Natural killer cell (primary cell): ENCODE data around the gene LHPP. TPM values are rescaled to one million over a fixed set of nuclear protein-coding genes. Genes with fewer than 3 reads are reported as not detected.

Experiments
- ATAC-seq, 3 donors: fragments of 150-1000 bp in 2 of 3; fragments of 200-7000 bp in 1 of 3; cut with Tn5 transposase; 1 replicate in 1 of 3; 2 replicates in 2 of 3; pipeline ENCODE4 v1.10.0; 2021; ENCODE audit warnings: mild to moderate bottlenecking in 2 of 3, moderate library complexity in 2 of 3
- DNase-seq, 2 donors: peaks; one replicate each; pipeline versions ENCODE4 v3.0.0 to v3.0.0-alpha.2; 2013 to 2021; ENCODE audit warnings: mixed read lengths in 1 of 2
- H3K27ac ChIP-seq: one replicate; pipeline ENCODE4 v1.5.1; 2013; ENCODE audit warnings: mild to moderate bottlenecking, low read length
- H3K27me3 ChIP-seq: one replicate; pipeline ENCODE4 v1.6.1; 2013; ENCODE audit warnings: low read length; ENCODE audit not compliant: control insufficient read depth, insufficient read depth
- H3K36me3 ChIP-seq: one replicate; pipeline ENCODE4 v1.6.1; 2013; ENCODE audit warnings: low read length; ENCODE audit not compliant: control insufficient read depth, insufficient read depth
- H3K4me1 ChIP-seq: one replicate; pipeline ENCODE4 v1.6.1; 2013; ENCODE audit warnings: low read length; ENCODE audit not compliant: control insufficient read depth, insufficient read depth
- H3K4me3 ChIP-seq: one replicate; pipeline ENCODE4 v1.5.1; 2013; ENCODE audit warnings: low read length
- H3K9me3 ChIP-seq: one replicate; pipeline ENCODE4 v1.6.1; 2013; ENCODE audit warnings: low read length; ENCODE audit not compliant: control insufficient read depth, insufficient read depth
- H3K27ac Mint-ChIP-seq, 2 donors: one replicate each; pipeline ENCODE4 v1.8.0; 2022; ENCODE audit warnings: mild to moderate bottlenecking in 2 of 2, mixed read lengths in 2 of 2, moderate library complexity in 1 of 2
- H3K27me3 Mint-ChIP-seq, 2 donors: one replicate each; pipeline ENCODE4 v1.8.0; 2022; ENCODE audit warnings: low read depth in 2 of 2, mixed read lengths in 2 of 2
- H3K36me3 Mint-ChIP-seq: one replicate; pipeline ENCODE4 v1.8.0; 2022; ENCODE audit warnings: mixed read lengths
- H3K4me1 Mint-ChIP-seq, 2 donors: one replicate each; pipeline ENCODE4 v1.8.0; 2022; ENCODE audit warnings: mixed read lengths in 2 of 2
- H3K4me3 Mint-ChIP-seq: one replicate; pipeline ENCODE4 v1.8.0; 2022; ENCODE audit warnings: mild to moderate bottlenecking, moderate library complexity, mixed read lengths
- H3K9me3 Mint-ChIP-seq, 2 donors: one replicate each; pipeline ENCODE4 v1.8.0; 2022; ENCODE audit warnings: mixed read lengths in 2 of 2
- WGBS: methylation state at CpG from one replicate; pipeline ENCODE4 v1.1.7; 2013; ENCODE audit warnings: missing lambda C conversion rate; ENCODE audit not compliant: insufficient coverage; 5-methylcytosine and 5-hydroxymethylcytosine counted together
- intact Hi-C: fragments of 100-400 bp; cut with micrococcal nuclease; formaldehyde crosslinking; loops from one replicate; pipeline ENCODE4 v1.14.2; 2022
- total RNA-seq, 4 donors: library from RNA; stranded (reverse); fragments of 120-200 nt in 1 of 4; gene quantifications; one replicate each; pipeline versions ENCODE4 v1.2.3 to v1.2.4, GENCODE V29; 2013 to 2022
- TF ChIP-seq, protein P1 (sequence below): fragments of 200-600 bp; IDR thresholded peaks from one replicate; pipeline ENCODE4 v1.8.0; 2022; ENCODE audit warnings: antibody characterized with exemption

The LHPP gene
- total RNA-seq, 3 donors from 2014 or later (not counting 1 experiment from before 2014, with no cell fraction given) = 12.3 to 19.3 (median 14.8) TPM

DNA sequence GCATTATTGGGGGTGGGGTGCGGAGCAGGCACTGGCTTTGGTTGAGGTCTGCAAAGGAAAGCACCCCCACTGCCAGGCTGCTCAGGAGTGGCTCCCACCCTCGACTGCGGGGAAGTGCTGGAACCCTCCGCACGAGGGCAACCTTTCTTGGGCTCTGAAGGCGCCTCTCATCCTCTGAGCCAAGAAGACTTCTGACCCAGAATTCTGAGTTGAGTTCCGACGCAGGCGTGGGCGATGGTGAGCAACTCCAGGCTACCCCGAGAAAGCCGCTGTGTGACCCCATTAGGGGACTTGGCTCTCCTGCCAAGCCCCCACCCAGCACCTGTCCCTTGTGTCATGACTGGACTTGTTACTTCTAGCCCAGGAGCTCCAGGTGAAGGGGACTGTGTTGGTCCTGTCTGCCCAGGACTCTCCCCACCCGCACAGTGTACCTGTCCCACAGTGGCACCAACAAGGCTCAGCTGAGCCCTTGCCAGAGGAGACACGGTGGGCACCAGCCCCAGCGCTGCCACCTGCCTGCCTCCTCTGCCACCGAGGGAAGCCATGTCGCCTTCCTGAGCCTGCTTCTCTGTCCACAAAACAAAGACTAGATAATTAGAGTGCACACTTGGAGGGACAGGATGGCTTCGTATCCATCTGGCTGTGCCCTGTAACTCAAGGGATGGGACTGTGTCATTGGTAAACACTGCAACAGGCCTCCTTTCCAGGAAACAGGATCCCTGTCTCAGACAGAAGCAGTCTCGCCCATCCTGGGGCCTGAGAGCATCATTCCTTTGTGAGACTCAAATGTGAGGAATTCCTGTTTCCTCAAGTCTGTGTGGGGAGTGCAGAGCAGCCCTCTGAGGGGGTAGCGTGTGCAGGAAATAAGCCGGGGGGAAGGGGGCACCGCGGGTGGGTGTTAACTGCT, 128.8 kb downstream of the LHPP start:
- no peak for ATAC-seq
- no peak for DNase-seq
- Histone ChIP-seq H3K9me3 (no peaks in the 10 kb centered on the region), H3K4me1 (peaks cover 5% of the 10 kb centered on the region), H3K36me3 (no peaks in the 10 kb centered on the region), H3K27me3 (no peaks in the 10 kb centered on the region), H3K4me3 (no peak overlapping the region), H3K27ac (no peak overlapping the region)
- 93% methylated on average over 23 of the region's 23 CpGs for WGBS
- TF ChIP-seq, protein P1, sequence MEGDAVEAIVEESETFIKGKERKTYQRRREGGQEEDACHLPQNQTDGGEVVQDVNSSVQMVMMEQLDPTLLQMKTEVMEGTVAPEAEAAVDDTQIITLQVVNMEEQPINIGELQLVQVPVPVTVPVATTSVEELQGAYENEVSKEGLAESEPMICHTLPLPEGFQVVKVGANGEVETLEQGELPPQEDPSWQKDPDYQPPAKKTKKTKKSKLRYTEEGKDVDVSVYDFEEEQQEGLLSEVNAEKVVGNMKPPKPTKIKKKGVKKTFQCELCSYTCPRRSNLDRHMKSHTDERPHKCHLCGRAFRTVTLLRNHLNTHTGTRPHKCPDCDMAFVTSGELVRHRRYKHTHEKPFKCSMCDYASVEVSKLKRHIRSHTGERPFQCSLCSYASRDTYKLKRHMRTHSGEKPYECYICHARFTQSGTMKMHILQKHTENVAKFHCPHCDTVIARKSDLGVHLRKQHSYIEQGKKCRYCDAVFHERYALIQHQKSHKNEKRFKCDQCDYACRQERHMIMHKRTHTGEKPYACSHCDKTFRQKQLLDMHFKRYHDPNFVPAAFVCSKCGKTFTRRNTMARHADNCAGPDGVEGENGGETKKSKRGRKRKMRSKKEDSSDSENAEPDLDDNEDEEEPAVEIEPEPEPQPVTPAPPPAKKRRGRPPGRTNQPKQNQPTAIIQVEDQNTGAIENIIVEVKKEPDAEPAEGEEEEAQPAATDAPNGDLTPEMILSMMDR = no peak
- intact Hi-C loops = no loop called here
- Mint-ChIP-seq H3K4me1 (peaks cover 6% of the 10 kb centered on the region in 2 donors), H3K4me3 (no peak overlapping the region), H3K9me3 (no peaks in the 10 kb centered on the region), H3K27ac (no peak overlapping the region), H3K27me3 (no peaks in the 10 kb centered on the region), H3K36me3 (no peaks in the 10 kb centered on the region)

DNA sequence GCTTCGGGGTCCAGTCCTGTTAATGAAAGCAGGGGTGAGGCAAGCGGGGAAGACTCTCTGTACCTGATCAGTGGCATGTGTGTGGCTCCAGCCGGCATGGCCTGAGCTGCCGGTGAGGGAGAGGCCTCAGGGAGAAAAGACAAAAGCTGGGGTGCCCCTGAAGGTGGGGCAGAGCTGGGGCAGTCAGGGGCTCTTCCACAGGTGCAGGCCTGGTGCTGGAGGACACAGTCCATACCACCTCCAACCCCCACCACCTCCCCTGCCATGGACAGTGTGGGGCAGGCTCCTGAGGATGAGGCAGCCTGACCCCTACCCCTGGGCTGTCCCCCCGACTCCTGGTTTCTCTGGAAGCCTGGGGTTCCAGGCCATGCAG, 129.5 kb downstream of the LHPP start:
- DNase-seq (no peak), ATAC-seq (no peak)
- Histone ChIP-seq H3K4me1 (peaks cover 5% of the 10 kb centered on the region), H3K9me3 (no peaks in the 10 kb centered on the region), H3K36me3 (no peaks in the 10 kb centered on the region), H3K27ac (no peak overlapping the region), H3K4me3 (no peak overlapping the region), H3K27me3 (no peaks in the 10 kb centered on the region)
- TF ChIP-seq, protein P1 = no peak
- peaks cover 6 to 12% of the 10 kb centered on the region in 2 donors for H3K4me1 Mint-ChIP-seq
- no peaks in the 10 kb centered on the region for H3K27me3 Mint-ChIP-seq
- intact Hi-C loops = no loop called here
- H3K4me3 Mint-ChIP-seq = no peak overlapping the region
- H3K36me3 Mint-ChIP-seq = no peaks in the 10 kb centered on the region
- WGBS = 95% methylated on average over 4 of the region's 5 CpGs
- no peak overlapping the region for H3K27ac Mint-ChIP-seq
- H3K9me3 Mint-ChIP-seq = no peaks in the 10 kb centered on the region

DNA sequence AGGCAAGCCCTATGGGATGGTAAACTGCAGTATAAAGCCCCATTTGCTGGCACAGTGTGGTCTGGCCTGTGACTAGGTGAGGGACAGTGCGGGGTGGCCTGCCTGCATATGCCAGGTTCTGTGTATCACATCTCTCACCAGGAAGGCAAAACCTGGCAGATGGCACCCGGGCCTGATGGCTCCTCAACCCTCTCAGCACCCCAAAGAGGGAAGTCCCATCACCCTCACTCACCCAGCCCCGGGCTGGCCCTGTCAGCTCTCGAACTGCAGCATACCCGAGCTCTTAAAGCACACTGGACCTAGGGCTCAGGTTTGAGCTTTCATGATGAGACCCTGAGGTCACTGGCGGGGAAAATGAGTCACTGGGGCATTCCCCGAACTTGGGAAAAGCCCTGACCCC, 130.5 kb downstream of the LHPP start:
- DNase-seq (no peak), ATAC-seq (no peak)
- TF ChIP-seq, protein P1 = no peak
- Histone ChIP-seq H3K36me3 (no peaks in the 10 kb centered on the region), H3K4me1 (no peaks in the 10 kb centered on the region), H3K27me3 (no peaks in the 10 kb centered on the region), H3K27ac (no peak overlapping the region), H3K9me3 (no peaks in the 10 kb centered on the region), H3K4me3 (no peak overlapping the region)
- H3K36me3 Mint-ChIP-seq = no peaks in the 10 kb centered on the region
- H3K4me1 Mint-ChIP-seq = peaks cover 0 to 7% of the 10 kb centered on the region in 2 donors
- no peaks in the 10 kb centered on the region for H3K9me3 Mint-ChIP-seq
- 76% methylated on average over 7 of the region's 7 CpGs for WGBS
- H3K27ac Mint-ChIP-seq = no peak overlapping the region
- no peak overlapping the region for H3K4me3 Mint-ChIP-seq
- intact Hi-C loops = no loop called here
- H3K27me3 Mint-ChIP-seq = no peaks in the 10 kb centered on the region
